ENCODE data around the gene YOD1.

YOD1 gene

DNA sequence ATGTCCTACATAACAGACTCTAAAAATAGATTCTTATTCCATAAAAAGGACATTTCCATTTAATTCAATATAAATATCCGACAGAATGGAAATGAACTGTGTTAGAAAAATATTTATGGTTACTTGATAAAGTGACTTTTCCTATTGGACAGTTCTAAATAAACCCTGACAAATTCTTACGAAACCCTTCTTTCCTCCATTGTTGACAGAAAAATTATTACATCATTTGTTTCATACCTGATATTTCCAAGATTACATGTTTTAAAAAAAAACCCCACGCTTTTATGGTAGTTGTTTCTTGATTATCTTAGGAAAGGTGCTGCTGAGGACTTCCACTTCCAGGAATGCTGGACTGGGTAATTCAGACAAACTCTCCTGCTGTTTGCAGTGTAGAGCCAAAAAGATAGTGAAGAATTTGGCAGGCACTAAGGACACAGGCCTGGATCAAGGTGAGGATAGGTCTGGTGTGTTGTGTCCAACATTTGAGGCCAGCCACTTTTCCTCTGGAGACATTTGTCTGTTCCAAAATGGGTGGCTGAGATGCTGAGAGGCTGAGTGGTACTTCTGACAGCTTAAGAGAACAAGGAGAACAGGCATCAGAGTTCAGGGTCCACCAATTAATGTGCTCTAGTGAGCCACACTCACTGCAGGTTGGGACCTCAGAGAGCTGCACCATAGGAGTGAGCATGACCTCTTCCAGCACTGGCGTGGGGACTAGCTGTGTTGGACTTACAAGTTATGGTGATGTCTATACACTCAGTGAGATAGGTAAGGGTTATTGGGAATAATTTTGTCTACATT lies 11.4 kb downstream of the YOD1 start:
- ChIA-PET POLR2A (no interaction called here), CTCF (interaction anchor here (0.9 to 7.7 kb wide), 6 partner anchors 8 to 365 kb away, joined by 4 to 50 read pairs (median 4); no protein-coding TSS in a partner anchor)
- no peak overlapping the region for H3K4me3 ChIP-seq (ENCODE audit: low read depth, low read length)
- DNase-seq (ENCODE audit: low read depth, low spot score) = no peak
- TF ChIP-seq, protein P1, sequence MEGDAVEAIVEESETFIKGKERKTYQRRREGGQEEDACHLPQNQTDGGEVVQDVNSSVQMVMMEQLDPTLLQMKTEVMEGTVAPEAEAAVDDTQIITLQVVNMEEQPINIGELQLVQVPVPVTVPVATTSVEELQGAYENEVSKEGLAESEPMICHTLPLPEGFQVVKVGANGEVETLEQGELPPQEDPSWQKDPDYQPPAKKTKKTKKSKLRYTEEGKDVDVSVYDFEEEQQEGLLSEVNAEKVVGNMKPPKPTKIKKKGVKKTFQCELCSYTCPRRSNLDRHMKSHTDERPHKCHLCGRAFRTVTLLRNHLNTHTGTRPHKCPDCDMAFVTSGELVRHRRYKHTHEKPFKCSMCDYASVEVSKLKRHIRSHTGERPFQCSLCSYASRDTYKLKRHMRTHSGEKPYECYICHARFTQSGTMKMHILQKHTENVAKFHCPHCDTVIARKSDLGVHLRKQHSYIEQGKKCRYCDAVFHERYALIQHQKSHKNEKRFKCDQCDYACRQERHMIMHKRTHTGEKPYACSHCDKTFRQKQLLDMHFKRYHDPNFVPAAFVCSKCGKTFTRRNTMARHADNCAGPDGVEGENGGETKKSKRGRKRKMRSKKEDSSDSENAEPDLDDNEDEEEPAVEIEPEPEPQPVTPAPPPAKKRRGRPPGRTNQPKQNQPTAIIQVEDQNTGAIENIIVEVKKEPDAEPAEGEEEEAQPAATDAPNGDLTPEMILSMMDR (IDR thresholded peaks at IDR 0.05; ENCODE audit: insufficient read depth, low read length, missing control alignments) = no peak

DNA sequence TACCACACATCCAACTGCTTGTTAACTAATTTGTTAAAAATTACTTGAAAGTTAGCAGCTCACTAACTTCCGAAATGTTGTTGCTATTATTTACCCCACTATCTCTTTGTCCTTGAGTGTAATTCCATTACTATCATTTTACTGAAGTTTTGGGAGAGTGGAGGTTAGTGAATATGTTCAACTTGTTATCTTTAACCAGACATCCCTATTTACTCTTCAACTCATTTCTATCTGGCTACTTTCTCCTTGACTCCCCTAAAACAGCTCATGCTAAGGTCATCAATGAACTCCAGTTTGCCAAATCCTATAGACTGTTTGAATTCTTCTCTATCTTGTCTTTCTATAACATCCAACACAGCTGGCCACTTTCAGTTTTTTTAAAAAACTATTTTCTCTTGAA lies 14.1 kb downstream of the YOD1 start:
- TF ChIP-seq, protein P1 (IDR thresholded peaks at IDR 0.05; ENCODE audit: insufficient read depth, low read length, missing control alignments) = no peak
- no peak for DNase-seq (ENCODE audit: low read depth, low spot score)
- H3K4me3 ChIP-seq (ENCODE audit: low read depth, low read length) = no peak overlapping the region
- ChIA-PET CTCF (interaction anchor here (0.6 to 7.7 kb wide), 4 partner anchors 8 to 33 kb away, joined by 3 to 50 read pairs (median 6); no protein-coding TSS in a partner anchor), POLR2A (no interaction called here)

DNA sequence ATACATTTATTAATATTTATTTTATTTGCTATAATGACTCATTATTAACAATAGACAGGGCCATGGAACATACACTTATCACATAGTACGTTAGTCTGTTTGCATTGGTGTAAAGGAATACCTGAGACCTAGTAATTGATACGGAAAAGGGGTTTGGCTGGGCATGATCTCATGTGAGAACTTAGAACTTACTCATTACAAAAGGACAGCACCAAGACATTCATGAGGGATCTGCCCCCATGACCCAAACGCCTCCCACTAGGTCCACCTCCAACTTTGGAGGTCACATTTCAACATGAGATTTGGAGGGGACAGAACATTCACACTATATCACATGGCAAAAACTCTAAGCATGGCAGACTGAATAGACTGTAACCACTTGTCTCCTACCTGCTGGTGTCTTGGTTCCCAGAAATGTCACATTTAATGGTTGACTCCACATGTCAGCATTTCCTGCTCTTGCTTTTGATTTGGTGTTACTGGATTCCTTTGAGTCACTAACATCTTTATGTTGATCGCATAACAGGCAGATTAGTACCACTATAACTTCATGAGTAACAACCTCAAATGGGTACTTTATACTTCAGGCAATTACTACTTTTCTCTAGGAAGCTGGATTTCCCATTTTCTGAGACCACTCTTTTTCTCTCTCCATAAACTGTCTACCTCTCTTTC lies 15.0 kb downstream of the YOD1 start:
- TF ChIP-seq, protein P1 (IDR thresholded peaks at IDR 0.05; ENCODE audit: insufficient read depth, low read length, missing control alignments) = no peak
- DNase-seq (ENCODE audit: low read depth, low spot score) = no peak
- no peak overlapping the region for H3K4me3 ChIP-seq (ENCODE audit: low read depth, low read length)
- CTCF ChIA-PET = interaction anchor here (0.6 to 7.7 kb wide), 4 partner anchors 13 to 482 kb away, joined by 3 to 50 read pairs (median 6); no protein-coding TSS in a partner anchor
- POLR2A ChIA-PET = no interaction called here

DNA sequence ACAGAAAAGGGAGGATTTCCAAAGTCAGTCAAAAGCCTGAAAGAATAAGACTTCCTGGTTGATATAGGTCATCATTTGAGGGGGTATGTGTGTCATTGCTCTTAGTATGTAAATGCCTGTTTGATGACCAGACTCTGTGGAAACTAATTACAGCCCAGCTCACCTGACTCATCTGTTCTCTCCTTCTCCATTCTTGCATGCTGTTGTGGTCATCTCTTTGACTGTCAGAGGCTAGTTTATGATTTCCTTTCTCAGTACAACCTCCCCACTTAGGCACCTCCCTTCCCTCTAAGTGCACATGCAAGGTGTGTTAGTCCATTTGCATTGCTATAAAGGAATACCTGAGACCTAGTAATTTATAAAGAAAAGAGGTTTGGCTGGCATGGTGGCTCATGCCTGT lies 16.0 kb downstream of the YOD1 start:
- ChIA-PET POLR2A (no interaction called here), CTCF (interaction anchor here (1.2 to 7.7 kb wide), 2 partner anchors 14 to 30 kb away, joined by 4 to 50 read pairs; no protein-coding TSS in a partner anchor)
- no peak for DNase-seq (ENCODE audit: low read depth, low spot score)
- TF ChIP-seq, protein P1 (IDR thresholded peaks at IDR 0.05; ENCODE audit: insufficient read depth, low read length, missing control alignments) = no peak
- no peak overlapping the region for H3K4me3 ChIP-seq (ENCODE audit: low read depth, low read length)

DNA sequence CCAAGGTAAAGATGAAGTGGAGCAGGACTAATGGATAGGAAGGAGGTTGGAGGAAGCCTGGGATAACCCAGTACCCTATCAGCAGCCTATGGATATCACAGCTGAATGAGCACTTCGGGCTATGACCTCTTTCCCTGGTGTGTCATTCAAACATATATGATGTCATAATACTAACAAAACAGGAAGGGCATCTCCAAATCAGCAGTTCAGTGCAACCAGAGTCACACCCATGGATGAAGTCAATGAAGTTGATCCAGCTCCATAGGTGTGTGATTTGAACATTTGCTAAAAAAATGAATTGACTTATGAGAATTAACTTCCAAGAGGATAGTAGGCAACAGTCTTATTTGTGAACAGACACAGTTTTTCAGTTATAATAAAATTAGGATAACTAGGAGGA lies 16.8 kb downstream of the YOD1 start:
- ChIA-PET CTCF (interaction anchor here (0.7 to 8.1 kb wide), 2 partner anchors 14 to 21 kb away, joined by 3 to 53 read pairs; partner anchors contain the start of gene YOD1), POLR2A (no interaction called here)
- TF ChIP-seq, protein P1 (IDR thresholded peaks at IDR 0.05; ENCODE audit: insufficient read depth, low read length, missing control alignments) = no peak
- DNase-seq (ENCODE audit: low read depth, low spot score) = no peak
- no peak overlapping the region for H3K4me3 ChIP-seq (ENCODE audit: low read depth, low read length)

DNA sequence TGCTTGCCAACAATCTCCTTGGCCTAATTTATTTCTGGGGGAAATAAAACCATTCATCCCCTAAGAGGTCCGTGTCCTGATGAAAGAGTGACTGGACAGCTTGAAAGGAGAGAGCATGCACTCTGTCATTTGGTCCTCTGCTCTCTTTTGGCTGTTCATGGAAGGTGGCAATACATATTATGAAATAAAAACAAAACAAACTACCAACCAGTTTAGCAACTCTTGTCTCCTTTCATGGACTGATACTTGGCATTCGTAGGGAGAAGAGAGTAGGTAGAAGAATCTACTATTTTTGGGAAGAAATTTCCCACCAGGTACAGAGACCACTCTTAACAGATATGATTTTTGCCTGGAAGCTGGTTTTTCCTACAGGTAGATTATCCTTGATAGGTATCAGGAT lies 17.7 kb downstream of the YOD1 start:
- no peak for DNase-seq (ENCODE audit: low read depth, low spot score)
- ChIA-PET POLR2A (no interaction called here), CTCF (interaction anchor here (0.6 to 8.1 kb wide), 4 partner anchors 15 to 28 kb away, joined by 3 to 53 read pairs (median 3); partner anchors contain the start of genes PFKFB2 and YOD1)
- TF ChIP-seq, protein P1 (IDR thresholded peaks at IDR 0.05; ENCODE audit: insufficient read depth, low read length, missing control alignments) = no peak
- H3K4me3 ChIP-seq (ENCODE audit: low read depth, low read length) = no peak overlapping the region
